NCI-H345 (cell line): ENCODE results near the gene ZNF445.
"Not testable (repeated sequence)": the region's sequence is repeated elsewhere in the genome, so short reads cannot be mapped to it uniquely, and the experiment has no call there.

Source experiments
- DNase-seq: peaks from one replicate; lab custom pipeline; 2025; lab: John Stamatoyannopoulos, UW

Gene ZNF445

DNA sequence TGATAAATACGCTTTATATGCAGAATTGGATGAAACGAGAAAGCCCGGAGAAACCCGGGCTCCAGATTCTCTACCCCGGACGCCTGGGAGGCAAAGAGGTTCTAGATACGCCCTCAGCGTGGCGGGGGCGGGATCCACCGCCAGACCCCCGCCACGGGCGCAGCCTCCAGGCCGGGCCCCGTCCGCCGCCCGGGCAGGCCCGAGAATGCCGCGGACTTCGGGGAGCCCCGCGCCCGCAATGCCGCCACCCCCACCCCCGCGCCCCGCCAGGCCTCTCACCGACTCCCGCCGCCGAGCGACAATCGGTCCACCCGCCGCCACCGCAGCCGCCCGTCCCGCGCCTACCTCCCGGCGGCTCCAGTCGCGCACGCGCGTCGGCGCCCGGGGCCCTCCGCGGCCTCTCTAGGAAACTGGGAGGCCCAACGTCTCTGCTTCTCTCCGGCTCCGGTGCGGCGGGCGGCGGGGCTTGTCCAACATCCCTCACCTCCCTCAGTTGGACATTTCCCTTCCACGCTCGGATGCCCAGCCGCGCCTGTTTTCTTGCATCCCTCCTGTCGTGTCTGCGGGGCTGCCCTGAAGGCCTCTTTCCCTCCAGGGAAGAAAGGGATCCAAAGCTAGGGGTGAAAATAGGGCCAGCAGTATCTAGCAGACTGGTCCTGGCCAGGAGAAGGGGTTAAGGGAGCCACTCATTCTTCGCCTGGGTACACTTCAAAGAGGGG is at the start of gene ZNF445:
ZNF445 (minus strand) TSS at position 359 of the 719 bp plus-strand sequence. CDS start 22,121 bp downstream, outside the sequence.
- peak; percentile 75 for DNase-seq

DNA sequence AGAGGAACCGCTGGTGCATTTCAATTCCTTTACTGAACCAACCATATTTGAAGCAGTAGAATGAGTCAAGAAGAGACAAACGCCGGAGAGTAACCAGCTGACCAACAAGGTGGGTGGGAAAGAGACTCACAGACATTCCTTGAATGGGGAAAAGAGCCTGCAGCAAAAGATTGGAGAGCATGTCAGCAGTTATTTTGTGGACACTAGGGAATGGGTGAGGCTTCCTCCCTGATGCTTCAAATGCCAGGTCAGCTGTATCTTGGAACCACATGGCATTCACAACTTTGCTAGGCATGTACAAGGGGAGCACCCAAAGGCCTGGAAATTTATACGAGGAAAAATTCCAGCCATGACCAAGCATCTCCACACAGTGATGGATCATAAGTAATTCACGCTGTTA is 47.6 kb upstream of the ZNF445 start:
- DNase-seq: no peak

DNA sequence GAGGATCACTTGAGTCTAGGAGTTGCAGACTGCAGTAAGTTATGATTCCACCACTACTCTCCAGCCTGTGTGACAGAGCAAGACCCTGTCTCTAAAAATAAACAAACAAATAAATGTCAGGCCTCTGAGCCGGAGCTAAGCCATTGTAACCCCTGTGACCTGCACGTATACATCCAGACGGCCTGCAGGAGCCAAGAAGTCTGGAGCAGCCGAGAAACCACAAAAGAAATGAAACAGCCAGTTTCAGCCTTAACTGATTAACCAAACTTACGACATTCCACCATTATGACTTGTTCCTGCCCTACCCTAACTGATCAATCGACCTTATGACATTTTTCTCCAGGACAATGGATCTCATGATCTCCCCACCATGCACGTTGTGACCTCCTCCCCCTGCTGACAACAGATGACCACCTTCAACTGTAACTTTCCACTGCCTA is 45.0 kb upstream of the ZNF445 start:
- no peak for DNase-seq

DNA sequence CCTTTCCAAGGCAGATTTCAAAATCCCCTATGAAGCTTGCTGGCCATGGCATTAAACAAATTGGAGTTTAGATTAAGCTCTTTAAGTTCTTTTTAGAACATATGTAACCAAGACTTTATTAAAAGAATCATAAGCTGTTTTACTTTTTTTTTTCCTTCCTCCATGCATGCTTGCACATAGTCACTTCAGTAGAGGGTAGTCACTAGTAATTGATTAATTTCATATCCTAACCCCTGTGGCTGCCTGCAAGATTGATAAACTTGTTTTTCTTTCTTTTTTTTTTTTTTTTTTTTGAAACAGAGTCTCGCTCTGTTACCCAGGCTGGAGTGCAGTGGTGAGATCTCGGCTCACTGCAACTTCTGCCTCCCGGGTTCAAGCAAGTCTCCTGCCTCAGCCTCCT is 44.3 kb upstream of the ZNF445 start:
- DNase-seq: no peak

DNA sequence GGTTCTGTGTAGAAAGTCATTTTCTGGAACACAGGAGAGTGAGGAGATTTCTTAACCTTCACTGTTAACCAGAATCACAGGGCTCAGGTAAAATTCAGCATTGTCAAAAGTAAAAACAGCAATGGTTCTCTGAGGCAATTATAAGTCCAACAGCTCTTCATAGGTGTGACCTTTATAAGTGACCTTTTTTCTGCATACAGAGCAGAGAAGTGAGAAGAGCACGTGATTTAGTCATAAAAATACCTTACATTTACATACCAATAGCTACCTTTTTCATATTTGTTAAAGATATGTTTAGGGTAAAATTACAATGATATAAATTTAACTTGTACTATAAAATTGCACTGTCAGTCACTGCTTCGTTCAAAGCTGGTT is 41.3 kb upstream of the ZNF445 start:
- DNase-seq: no peak

DNA sequence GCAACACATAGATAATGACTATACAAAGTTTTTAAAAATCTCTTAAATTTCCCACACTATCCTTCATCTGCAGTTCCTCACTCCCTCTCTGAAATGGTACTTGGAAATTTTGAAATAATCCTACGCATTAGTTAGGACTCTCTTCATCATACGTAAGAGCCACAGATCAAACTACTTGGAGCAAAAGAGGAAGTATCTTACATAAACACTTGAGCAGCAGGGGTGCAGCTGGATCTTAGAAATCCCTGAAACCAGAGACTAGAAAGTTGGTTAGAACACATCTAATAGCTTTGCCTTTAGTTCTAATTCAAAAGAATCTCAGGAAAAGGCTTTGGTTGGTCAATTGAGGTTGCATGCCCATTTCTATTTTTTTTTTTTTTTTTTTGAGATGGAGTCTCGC is 38.8 kb upstream of the ZNF445 start:
- no peak for DNase-seq

DNA sequence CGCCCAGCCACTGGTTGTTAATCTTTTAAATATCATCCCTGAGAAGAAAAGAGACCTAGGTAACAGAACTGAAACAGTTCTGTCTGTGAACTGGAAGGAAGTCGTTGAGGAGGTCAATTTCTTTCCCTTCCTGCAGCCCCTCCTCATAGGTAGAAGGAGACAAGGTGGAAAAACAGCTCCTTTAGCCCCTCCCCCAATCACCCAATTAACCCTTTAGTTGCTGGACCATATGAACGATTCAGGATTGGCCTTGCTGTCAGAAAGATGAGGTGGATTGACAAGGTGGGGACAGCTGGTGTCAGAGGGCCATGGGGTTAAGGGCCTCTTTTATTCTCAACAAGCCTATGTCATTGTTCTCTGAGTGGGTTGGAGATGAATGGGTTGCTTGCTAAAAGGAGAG is 36.0 kb upstream of the ZNF445 start:
- no peak for DNase-seq

DNA sequence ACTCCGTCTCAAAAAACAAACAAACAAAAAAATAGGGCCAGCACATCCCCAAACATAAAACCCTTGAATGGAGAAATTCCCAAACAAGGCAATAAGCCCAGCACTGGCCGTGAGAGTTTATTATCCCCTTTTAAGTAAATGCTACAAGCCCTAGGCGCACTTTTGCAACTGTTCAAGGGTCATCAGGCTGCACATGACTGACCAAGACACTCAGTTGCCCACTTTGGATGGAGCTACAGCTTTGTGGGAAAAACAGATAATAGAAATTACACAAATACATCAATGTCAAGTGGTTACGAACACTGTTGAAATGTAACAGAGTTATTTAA is 33.7 kb upstream of the ZNF445 start:
- DNase-seq: no peak

DNA sequence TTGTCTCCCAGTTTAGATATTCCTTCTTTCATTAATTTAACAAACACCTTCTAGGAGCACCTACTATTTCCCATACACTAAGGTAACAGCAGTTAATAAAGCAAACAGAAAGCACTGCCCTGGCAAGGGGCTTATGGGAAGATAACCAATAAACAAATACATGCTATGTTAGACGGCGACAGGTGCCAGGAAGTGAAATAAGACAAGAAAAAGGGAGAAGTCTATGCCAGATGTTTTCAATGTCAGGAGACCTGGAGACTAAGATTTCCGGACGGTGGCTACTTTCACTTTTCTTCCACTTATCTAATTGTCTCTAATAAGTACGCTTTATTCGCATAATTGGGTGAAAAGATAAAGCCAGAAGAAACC is 32.5 kb upstream of the ZNF445 start:
- no peak for DNase-seq

DNA sequence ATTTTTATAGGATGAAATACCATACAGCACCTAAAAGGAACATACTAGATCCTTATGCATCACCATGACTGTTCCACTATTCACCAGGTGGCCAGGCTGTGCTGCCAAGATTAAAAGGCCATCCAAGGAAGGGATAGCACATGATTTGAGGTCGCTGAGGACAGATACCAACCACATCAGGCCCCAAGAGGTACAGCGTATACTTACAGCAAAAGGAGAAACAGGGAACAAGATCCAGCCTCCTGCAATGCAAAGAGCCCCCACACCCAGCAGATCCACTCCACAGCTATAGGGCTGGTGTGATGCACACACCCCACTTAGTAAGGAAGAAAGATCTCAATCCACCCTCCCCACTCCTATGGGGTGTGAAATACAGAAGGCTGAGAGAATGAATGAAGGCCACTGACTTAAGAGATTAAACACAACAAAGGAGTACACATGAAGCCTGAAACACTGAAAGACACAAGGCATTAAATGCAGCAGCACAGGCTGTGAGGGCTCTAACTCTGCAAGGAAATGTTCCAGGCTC is 32.0 kb upstream of the ZNF445 start:
- DNase-seq: no peak

DNA sequence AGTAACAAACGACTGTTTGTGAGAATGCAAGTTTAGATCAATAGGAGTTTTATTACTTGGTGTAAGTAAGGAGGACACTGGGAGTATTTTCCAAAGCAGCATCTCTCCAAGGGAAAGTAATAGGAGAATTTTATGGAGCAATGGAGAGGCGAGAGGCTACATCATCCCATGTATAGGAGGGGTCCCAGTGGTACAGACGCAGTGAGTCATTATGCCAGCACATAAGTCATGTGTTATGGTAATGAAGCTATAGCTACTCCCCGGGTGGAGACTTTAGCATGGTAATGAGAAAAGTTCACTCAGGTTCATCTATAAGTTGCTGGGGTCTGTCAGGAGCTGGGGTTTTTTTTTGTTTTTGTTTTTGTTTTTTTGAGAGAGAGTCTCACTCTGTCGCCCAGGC is 29.5 kb upstream of the ZNF445 start:
- no peak for DNase-seq

DNA sequence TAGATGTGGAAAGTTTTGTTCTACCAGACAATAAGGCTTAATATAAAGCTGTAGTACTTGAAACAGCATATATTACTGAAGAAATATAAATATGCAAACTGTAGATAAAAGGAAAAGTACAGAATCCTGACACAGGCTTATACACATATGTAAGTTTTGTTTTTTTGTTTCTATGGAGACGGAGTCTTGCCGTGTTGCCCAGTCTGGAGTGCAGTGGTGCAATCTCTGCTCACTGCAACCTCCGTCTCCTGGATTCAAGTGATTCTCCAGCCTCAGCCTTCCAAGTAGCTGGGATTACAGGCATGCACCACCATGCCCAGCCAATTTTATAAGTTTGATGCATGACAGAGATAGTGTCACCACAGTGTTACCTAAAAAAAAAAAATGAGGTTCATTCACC is 29.1 kb upstream of the ZNF445 start:
- no peak for DNase-seq

DNA sequence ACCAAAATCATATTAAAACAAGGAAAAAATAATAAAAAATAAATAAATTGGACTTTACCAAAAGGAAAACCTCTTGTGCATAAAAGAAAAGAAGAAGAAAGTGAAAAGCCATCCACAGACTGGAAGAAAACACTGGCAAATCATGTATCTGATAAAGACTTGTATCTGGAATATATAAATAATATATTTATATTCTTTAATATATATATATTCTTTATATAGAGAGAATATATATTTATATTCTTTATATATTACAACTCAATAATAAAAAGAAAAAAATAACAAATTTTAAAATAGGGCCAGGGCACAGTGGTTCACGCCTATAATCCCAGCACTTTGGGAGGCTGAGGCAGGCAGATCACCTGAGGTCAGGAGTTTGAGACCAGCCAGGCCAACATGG is 27.1 kb upstream of the ZNF445 start:
- DNase-seq: no peak

DNA sequence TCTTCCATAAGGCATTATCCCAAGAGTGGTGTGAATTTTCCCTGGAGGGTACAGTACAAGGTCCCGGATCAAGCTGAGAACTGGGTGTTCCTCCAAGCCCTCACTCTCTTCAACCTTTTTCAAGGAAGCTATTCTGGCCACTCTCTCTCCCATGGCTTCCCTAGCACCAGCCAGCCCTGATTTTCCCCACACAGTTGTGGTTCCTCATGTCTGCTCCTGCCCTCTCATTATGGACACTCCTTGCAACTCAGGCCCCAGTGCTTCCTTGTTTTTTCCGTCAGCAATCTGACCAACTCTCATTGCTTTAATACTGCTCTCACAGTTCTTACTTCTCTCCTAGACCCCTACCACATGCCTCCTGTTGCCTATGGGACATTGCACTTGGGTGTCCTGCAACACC is 25.7 kb upstream of the ZNF445 start:
- not testable (repeated sequence) for DNase-seq

DNA sequence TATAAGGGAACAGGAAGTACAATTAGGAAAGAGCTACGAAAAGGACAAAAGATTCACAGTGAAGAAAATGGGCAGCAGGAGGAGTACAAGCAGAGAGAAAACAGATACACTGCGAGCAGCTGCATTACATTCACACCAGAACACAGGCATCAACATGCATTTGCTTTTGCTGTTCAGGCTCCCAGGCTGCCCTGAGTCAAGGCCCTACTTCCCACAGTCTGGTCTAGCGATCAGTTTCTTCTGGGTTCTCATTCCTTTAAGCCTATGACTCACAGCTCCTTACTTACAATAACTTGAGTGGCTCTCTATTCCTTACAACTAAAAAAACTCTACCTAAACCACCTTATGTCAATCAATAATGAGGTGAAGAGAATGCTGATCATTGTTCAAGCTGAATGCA is 24.5 kb upstream of the ZNF445 start:
- DNase-seq: no peak

DNA sequence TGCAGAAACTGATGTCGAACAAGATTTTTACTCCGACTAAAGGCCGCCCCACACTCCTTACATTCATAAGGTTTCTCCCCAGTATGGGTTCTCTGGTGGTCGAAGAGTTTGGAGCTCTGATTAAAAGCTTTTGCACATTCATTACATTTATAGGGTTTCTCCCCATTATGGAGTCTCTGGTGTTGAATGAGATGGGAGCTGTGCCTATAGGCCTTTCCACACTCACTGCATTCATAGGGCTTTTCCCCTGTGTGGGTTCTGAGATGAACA is 22.4 kb upstream of the ZNF445 start:
- DNase-seq: not testable (repeated sequence)

DNA sequence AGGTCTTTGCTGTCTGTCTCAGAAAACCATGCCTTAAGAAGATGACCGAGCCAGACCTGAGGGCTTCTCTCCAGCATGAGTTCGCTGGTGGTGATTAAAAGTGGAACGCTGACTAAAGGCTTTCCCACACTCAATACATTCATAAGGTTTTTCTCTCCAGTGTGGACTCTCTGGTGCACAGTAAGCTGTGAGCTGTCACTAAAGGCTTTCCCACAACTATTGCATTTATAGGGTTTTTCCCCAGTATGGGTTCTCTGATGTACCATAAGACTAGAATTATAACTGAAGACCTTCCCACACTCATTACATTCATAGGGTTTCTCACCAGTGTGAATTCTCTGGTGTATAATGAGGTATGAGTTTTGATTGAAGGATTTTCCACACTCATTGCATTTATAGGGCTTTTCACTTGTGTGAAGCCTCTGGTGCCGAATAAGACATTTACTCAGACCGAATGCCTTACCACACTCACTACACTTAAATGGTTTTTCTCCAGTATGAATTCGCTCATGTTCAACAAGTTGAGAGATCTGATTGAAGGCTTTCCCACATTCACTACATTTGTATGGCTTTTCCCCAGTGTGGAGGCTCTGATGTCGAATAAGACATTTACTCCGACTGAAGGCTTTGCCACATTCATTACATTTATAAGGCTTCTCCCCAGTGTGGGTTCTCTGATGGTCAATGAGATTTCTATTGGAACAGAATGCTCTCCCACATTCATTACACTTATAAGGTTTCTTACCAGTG is 21.9 kb upstream of the ZNF445 start:
- no peak for DNase-seq

DNA sequence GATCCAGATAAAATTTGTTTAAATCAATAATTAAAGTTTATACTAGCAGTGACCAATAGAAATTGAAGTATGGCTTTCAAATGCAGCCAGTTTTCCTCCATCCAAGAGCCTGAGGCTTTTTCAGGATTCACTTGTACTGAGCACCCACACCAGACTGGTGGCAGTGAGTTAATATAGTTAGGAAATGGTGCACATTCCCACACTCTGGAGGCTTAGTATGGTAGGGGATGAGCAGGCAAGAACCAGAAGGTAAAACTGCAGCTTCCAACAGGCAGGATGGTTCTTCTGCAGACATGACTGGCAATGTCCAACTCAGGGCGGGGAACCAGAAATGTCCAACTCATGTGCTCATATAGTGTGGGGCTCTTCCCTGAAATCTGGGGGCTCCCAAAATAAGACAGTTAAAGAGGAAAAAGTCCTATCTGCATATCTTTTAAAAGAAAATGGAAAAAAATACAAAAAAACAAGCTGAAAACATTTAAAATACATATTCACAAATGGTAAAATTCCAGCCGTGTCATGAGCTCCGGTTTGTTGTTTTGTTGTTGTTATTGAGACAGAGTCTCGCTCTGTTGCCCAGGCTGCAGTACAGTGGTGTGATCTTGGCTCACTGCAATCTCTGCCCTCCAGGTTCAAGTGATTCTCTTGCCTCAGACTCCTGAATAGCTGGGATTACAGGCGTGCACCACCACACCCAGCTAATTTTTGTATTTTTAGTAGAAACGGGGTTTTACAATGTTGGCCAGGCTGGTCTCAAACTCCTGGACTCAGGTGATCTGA is 18.4 kb upstream of the ZNF445 start:
- DNase-seq: no peak

DNA sequence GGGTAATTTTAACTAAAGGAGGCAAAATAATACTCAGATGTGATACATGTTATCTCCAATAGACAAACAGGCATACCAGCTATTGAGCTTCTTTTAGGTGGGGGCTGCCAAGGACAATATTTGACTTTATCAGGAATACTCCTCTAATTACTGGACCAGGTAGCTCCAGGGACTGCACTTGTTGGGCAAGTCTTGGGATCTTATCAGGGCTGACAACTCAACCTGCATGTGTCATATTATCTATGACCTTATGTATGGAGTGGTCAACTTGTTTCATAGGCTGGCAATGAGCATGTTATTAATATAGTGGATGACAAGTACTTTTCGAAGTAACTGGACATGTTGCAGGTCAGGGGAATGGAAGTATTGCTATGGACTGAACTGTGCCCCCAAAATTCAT is 15.0 kb upstream of the ZNF445 start:
- no peak for DNase-seq

DNA sequence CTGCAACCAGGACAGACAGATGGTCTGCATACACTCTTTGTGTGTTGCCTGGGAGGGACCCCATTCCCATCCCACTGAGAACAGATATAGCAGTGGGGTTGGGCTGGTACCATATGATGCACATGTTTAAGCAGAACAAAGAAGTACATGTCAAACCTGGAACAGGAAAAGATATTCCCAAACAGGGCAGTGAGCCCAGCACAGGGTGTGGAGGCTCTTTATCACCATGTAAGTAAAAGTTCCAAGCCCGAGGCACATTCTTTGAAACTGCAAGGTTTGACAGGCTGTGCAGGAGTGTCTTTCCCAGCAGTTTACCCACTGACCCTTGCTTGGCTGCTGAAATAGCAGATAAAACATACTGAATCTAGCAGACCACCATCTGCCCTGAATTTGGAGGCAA is 5.3 kb upstream of the ZNF445 start:
- no peak for DNase-seq

DNA sequence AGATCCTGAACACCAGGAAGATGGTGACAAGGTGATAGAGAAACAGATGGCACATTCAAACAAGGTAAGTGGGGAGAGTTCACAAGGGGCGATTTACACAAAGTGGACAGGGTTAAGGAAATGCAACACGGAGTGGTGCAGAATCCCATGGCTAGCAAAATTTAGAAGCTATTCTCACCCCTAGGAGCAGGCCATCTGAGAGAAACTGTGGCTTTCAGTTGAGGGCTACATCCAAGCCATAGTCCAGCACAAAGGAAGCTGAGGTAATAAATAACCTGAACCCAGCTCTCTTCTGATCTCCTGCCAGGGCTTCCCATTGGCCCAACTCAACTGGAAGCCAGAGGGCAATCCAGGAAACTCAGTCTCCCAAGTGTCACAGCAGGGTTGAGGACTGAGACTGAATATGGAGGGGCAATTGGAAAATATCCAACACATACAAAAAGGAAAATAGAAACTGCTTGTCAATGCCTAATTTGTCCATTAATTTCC is 1.2 kb upstream of the ZNF445 start:
- no peak for DNase-seq

DNA sequence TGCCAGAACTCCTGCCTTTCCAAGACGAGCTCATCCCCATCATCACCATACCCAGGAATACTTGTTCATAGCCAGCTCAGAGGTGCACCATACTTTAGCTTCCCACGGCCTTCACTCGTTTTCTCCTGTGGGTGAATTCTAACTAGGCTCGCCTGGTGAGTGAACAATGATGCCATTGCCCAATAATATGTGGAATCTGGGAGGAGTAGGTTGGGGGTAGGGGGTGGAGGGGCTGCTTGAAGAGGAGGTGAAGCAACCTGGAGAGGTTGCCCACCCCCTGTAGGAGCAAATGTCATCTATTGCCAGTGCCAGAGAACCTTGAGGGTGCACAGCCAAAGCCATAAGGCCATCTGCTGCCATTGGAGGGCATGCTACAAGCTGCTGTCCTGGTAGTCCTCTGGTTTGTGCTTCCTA is 592 bp upstream of the ZNF445 start:
- no peak for DNase-seq

DNA sequence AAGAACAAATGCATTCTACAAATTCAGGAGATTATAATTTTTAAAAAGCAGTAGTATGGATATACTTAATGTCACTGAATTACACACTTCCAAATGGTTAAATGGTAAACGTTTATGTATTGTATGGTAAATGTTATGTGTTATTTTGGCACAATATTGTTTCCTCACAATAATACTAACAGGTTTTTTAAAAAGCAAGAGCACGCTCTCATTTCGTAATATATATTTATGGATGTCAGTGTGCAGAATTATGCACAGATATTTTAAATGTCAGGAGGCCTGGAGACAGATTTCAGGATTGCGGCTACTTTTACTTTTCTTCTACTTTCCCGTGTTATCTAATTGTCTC is 533 bp downstream of the ZNF445 start:
- no peak for DNase-seq
